HFF-Myc (cell line): ENCODE measurements around the gene SLC22A16.

Experiments used
- DNase-seq: peaks from one replicate; pipeline ENCODE4 v3.0.0-alpha.2; 2011; ENCODE audit warnings: low read depth; ENCODE audit errors: extremely low read depth
- H3K4me3 ChIP-seq: replicated peaks from 2 replicates; pipeline ENCODE4 v1.5.1; 2011; ENCODE audit warnings: low read depth, mild to moderate bottlenecking, control low read depth, low read length
- CTCF ChIP-seq: IDR thresholded peaks from 2 replicates; pipeline ENCODE4 v1.5.1; 2012; ENCODE audit warnings: mild to moderate bottlenecking, low read depth, low read length, control low read depth; ENCODE audit errors: missing control alignments

The SLC22A16 gene

DNA sequence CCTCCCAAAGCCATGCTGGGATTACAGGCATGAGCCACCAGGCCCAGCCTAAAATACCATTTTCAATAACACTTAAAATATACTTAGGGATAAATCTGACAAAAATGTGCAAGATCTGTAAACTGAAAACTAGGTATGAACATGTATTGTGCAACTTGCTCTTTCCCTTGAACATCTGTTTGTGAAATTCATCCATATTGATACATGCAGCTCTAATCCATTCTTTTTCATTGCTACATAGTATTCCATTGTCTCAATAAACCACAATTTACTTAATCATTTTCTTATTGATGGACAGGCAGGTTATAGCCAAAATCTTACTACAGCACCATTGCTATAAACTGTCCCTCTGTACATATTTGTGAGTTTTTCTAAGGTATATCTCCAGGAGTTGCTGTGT is 4.7 kb upstream of the SLC22A16 start:
- no peak for TF ChIP-seq CTCF
- DNase-seq, result no peak
- H3K4me3 ChIP-seq, result no peak overlapping the region

DNA sequence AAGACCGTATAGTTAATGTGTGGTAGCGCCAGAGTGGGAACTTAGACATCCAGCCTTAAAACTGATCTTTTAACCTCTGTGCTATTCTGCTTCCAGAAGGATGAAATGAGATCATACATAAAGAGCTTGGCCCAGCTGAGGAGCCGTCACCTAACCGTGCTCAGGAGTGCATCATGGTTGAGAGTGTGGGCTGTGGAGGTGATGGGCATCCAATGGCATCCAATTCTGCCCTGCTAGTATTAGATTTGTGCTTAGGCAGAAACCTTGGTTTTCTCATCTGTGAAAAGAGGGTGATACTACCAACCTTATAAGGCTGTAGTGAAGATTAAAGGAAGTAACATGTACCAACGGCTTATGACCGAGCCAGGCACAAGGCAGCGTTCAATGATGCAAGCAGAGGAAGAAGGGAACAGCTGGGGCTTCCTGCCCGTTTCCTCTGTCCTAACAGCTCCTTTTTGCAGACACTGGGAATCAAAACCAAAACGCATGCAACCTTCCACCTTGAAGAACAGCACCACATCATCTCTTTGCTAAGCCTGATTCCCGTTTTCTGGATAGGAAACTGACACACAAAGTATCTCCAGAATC is 1.3 kb downstream of the SLC22A16 start:
- no peak for TF ChIP-seq CTCF
- no peak for DNase-seq
- H3K4me3 ChIP-seq, result no peak overlapping the region

DNA sequence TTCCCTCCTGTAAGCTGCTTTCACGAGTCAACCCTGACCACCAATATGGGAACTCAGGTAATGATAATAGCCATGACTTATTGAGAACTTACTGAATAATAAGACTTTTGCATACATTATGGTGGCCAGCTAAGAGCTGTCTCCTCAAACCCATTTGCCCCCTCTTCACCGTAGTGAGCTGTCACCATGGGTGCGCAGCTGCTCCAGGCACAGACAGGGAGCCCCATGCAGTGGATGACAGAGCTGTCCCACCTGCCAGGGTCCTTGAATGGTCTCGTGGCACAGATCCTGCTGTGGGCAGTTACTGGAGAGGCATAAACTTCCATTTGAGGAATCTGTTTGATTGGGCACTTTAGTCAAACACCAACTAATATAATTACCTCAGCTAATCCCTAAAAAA is 1.9 kb downstream of the SLC22A16 start:
- no peak for DNase-seq
- no peak for TF ChIP-seq CTCF
- H3K4me3 ChIP-seq, result no peak overlapping the region

GRCh38 chr6:110472739-110473138 is 3.7 kb downstream of the SLC22A16 start:
- no peak for TF ChIP-seq CTCF

DNA sequence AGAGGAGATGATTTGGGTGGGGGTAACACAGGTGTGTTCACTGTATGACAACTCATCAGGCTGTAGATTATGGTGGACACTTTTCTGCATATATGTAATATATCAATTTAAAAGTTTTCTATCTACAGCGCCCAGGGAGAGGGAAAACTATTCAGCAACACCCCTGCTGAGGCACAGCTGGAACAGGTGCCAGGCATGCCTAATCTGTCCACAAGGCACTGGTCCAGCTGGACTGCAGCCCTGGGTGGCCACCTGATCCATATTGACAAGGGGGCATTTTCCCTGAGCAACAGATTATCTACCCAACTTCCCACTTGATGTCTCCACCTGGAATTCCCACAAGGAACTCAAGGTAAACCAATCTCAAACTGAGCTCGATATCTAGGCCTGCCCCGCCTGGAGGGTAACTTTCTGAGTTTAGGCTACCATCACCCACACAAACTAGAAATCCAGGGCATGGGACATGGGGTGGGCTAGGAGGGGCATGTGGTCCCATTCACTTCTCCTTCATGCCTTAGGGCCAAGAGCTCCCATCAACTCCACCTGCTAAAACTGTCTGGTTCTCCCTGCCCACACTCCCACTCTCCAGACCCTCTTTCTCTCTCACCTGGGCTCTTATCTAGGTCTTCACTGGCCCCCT is 4.6 kb downstream of the SLC22A16 start:
- TF ChIP-seq CTCF, result no peak
- no peak for DNase-seq
- no peak overlapping the region for H3K4me3 ChIP-seq

More at GRCh38 chr6:110472739-110473138, 3.7 kb downstream of the SLC22A16 start:
- H3K4me3 ChIP-seq, result no peak overlapping the region
- no peak for DNase-seq

- no peak overlapping the region for H3K4me3 ChIP-seq
- no peak for DNase-seq
- no peak for TF ChIP-seq CTCF
Measured at GRCh38 chr6:110468731-110469130, 7.7 kb downstream of the SLC22A16 start.

GRCh38 chr6:110467566-110468140 is 8.8 kb downstream of the SLC22A16 start:
- TF ChIP-seq CTCF, result no peak
- DNase-seq, result no peak
- no peak overlapping the region for H3K4me3 ChIP-seq
